Liver (tissue), 3 donors: ENCODE measurements around the gene ARMH3.

ENCODE experiments used
- MAX ChIP-seq: IDR thresholded peaks from 2 replicates; pipeline ENCODE4 v1.6.1; 2016; ENCODE audit warnings: antibody characterized with exemption
- NR2F2 ChIP-seq: IDR thresholded peaks from 2 replicates; pipeline ENCODE4 v1.6.1; 2016; ENCODE audit warnings: antibody characterized with exemption
- SP1 ChIP-seq: IDR thresholded peaks from 2 replicates; pipeline ENCODE4 v1.6.1; 2018; ENCODE audit warnings: antibody characterized with exemption, mild to moderate bottlenecking
- TAF1 ChIP-seq: conservative IDR thresholded peaks from 2 replicates; pipeline ENCODE4 v1.6.1; 2016; ENCODE audit warnings: antibody characterized with exemption, mild to moderate bottlenecking
- YY1 ChIP-seq: IDR thresholded peaks from 2 replicates; pipeline ENCODE4 v1.6.1; 2016; ENCODE audit warnings: antibody characterized with exemption, mild to moderate bottlenecking
- TF ChIP-seq, protein P1 (sequence below): IDR thresholded peaks from 2 replicates; pipeline ENCODE4 v1.6.1; 2016; ENCODE audit warnings: antibody characterized with exemption, mild to moderate bottlenecking
- TF ChIP-seq, protein P2 (sequence below): fragments of 150-350 bp; IDR thresholded peaks from 2 replicates; pipeline ENCODE4 v1.5.1; 2017; ENCODE audit warnings: improper control_type of control experiment, low read depth, low read length; ENCODE audit not compliant: missing input control
- TF ChIP-seq, protein P3 (sequence below): IDR thresholded peaks from 2 replicates; pipeline ENCODE4 v1.6.1; 2016; ENCODE audit warnings: antibody characterized with exemption
- donor health status: healthy.
- donor health status: healthy.

DNA sequence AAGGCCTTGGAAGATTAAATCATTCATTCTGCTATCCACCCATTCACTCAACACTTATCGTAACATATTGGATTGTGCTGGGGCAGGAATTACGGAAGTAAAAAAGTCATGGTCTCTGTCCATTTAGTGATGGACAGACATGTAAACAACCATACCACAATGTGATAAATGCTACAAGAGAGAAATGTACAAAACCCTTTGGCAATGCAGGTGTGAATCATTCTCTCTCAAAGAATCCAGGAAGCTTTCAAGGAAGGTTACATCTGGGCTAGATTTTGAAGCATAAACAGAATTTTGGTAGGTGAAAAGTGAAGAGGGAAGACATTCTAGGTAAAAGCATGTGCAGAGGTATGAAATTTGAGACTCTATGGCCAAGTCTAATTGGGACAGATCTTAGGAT, 150.7 kb downstream of the ARMH3 start:
- TF ChIP-seq, protein P1, sequence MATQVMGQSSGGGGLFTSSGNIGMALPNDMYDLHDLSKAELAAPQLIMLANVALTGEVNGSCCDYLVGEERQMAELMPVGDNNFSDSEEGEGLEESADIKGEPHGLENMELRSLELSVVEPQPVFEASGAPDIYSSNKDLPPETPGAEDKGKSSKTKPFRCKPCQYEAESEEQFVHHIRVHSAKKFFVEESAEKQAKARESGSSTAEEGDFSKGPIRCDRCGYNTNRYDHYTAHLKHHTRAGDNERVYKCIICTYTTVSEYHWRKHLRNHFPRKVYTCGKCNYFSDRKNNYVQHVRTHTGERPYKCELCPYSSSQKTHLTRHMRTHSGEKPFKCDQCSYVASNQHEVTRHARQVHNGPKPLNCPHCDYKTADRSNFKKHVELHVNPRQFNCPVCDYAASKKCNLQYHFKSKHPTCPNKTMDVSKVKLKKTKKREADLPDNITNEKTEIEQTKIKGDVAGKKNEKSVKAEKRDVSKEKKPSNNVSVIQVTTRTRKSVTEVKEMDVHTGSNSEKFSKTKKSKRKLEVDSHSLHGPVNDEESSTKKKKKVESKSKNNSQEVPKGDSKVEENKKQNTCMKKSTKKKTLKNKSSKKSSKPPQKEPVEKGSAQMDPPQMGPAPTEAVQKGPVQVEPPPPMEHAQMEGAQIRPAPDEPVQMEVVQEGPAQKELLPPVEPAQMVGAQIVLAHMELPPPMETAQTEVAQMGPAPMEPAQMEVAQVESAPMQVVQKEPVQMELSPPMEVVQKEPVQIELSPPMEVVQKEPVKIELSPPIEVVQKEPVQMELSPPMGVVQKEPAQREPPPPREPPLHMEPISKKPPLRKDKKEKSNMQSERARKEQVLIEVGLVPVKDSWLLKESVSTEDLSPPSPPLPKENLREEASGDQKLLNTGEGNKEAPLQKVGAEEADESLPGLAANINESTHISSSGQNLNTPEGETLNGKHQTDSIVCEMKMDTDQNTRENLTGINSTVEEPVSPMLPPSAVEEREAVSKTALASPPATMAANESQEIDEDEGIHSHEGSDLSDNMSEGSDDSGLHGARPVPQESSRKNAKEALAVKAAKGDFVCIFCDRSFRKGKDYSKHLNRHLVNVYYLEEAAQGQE = no peak
- TF ChIP-seq, protein P2, sequence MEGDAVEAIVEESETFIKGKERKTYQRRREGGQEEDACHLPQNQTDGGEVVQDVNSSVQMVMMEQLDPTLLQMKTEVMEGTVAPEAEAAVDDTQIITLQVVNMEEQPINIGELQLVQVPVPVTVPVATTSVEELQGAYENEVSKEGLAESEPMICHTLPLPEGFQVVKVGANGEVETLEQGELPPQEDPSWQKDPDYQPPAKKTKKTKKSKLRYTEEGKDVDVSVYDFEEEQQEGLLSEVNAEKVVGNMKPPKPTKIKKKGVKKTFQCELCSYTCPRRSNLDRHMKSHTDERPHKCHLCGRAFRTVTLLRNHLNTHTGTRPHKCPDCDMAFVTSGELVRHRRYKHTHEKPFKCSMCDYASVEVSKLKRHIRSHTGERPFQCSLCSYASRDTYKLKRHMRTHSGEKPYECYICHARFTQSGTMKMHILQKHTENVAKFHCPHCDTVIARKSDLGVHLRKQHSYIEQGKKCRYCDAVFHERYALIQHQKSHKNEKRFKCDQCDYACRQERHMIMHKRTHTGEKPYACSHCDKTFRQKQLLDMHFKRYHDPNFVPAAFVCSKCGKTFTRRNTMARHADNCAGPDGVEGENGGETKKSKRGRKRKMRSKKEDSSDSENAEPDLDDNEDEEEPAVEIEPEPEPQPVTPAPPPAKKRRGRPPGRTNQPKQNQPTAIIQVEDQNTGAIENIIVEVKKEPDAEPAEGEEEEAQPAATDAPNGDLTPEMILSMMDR = no peak
- TF ChIP-seq YY1 (no peak), SP1 (no peak), NR2F2 (no peak), MAX (no peak), TAF1 (no peak)
- TF ChIP-seq, protein P3, sequence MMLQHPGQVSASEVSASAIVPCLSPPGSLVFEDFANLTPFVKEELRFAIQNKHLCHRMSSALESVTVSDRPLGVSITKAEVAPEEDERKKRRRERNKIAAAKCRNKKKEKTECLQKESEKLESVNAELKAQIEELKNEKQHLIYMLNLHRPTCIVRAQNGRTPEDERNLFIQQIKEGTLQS = no peak
